DND-41 (cell line): ENCODE measurements around the gene FOXRED2.

ENCODE experiments used
- ATAC-seq: fragments of 200-7000 bp; cut with Tn5 transposase; 3 replicates; pipeline ENCODE4 v1.9.1; 2021; ENCODE audit warnings: low read depth; ENCODE audit not compliant: insufficient read depth
- DNase-seq: peaks from one replicate; pipeline ENCODE4 v3.0.0-alpha.2; 2020
- H2AFZ ChIP-seq: 2 replicates; pipeline ENCODE4 v1.6.0; 2012; ENCODE audit warnings: low read depth, low read length
- H3K27ac ChIP-seq: 2 replicates; pipeline ENCODE4 v1.5.1; 2012; ENCODE audit warnings: low read length, inconsistent platforms
- H3K27me3 ChIP-seq: fragments of 200-600 bp; sonication (generic); 2 replicates; pipeline ENCODE4 v1.6.0; 2012; ENCODE audit warnings: low read length, mild to moderate bottlenecking, inconsistent platforms; ENCODE audit not compliant: insufficient read depth, poor library complexity
- H3K36me3 ChIP-seq: 2 replicates; pipeline ENCODE4 v1.5.1; 2012; ENCODE audit warnings: low read length, inconsistent platforms; ENCODE audit not compliant: insufficient read depth
- H3K4me1 ChIP-seq: 2 replicates; pipeline ENCODE4 v1.5.1; 2012; ENCODE audit warnings: mild to moderate bottlenecking, low read length; ENCODE audit not compliant: insufficient read depth
- H3K4me2 ChIP-seq: 2 replicates; pipeline ENCODE4 v1.6.0; 2012; ENCODE audit warnings: mild to moderate bottlenecking, moderate library complexity, low read length, inconsistent platforms; ENCODE audit not compliant: insufficient read depth
- H3K4me3 ChIP-seq, 2 experiments: fragments of 200-600 bp in 1 of 2; shearing (Covaris generic) in 1 of 2; 2 replicates each; pipeline ENCODE4 v1.5.1; 2012 to 2016; ENCODE audit warnings: inconsistent platforms in 2 of 2, low read length in 2 of 2, mild to moderate bottlenecking in 2 of 2, low read depth in 1 of 2, moderate library complexity in 1 of 2
- H3K79me2 ChIP-seq: 2 replicates; pipeline ENCODE4 v1.6.0; 2012; ENCODE audit warnings: low read length, inconsistent platforms; ENCODE audit not compliant: insufficient read depth
- H3K9ac ChIP-seq: 2 replicates; pipeline ENCODE4 v1.6.0; 2012; ENCODE audit warnings: low read depth, mild to moderate bottlenecking, inconsistent platforms, low read length, moderate library complexity
- H3K9me3 ChIP-seq: 2 replicates; pipeline ENCODE4 v1.5.1; 2012; ENCODE audit warnings: low read length, moderate library complexity, mild to moderate bottlenecking, inconsistent platforms; ENCODE audit not compliant: insufficient read depth, severe bottlenecking
- H4K20me1 ChIP-seq: 2 replicates; pipeline ENCODE4 v1.6.0; 2012; ENCODE audit warnings: low read length; ENCODE audit not compliant: insufficient read depth
- CTCF ChIP-seq: IDR thresholded peaks from 2 replicates; pipeline ENCODE4 v1.5.1; 2012; ENCODE audit warnings: borderline replicate concordance, low read length, moderate library complexity, mild to moderate bottlenecking; ENCODE audit not compliant: poor library complexity, severe bottlenecking; ENCODE audit errors: extremely low read depth
- EZH2 ChIP-seq: IDR thresholded peaks from 3 replicates; pipeline ENCODE4 v1.6.1; 2012; ENCODE audit warnings: borderline replicate concordance, low read depth, mild to moderate bottlenecking, moderate library complexity, low read length, inconsistent platforms; ENCODE audit not compliant: severe bottlenecking

FOXRED2 gene

GRCh38 chr22:36445158-36445668 lies 61.6 kb downstream of the FOXRED2 start:
- Histone ChIP-seq H3K9ac (no peak overlapping the region), H3K9me3 (no peaks in the 10 kb centered on the region), H3K79me2 (no peaks in the 10 kb centered on the region), H3K27ac (no peak overlapping the region), H3K4me3 (no peak overlapping the region), H3K4me1 (no peaks in the 10 kb centered on the region), H4K20me1 (no peaks in the 10 kb centered on the region), H3K27me3 (no peaks in the 10 kb centered on the region), H2AFZ (no peak overlapping the region), H3K4me2 (no peak overlapping the region), H3K36me3 (no peaks in the 10 kb centered on the region)
- DNase-seq, result no peak
- no peak for ATAC-seq
- TF ChIP-seq CTCF (no peak), EZH2 (no peak)

- no peaks in the 10 kb centered on the region for H3K79me2 ChIP-seq
- H3K27ac ChIP-seq, result no peak overlapping the region
- no peaks in the 10 kb centered on the region for H3K27me3 ChIP-seq
- H3K9me3 ChIP-seq, result no peaks in the 10 kb centered on the region
- H3K4me3 ChIP-seq, result no peak overlapping the region
- H2AFZ ChIP-seq, result no peak overlapping the region
- H3K9ac ChIP-seq, result no peak overlapping the region
- TF ChIP-seq EZH2 (no peak), CTCF (no peak)
- H3K36me3 ChIP-seq, result no peaks in the 10 kb centered on the region
- no peak overlapping the region for H3K4me2 ChIP-seq
- peak; percentile 60; the same call in 2 of the 3 replicates for ATAC-seq
- no peaks in the 10 kb centered on the region for H3K4me1 ChIP-seq
- no peaks in the 10 kb centered on the region for H4K20me1 ChIP-seq
- DNase-seq, result peak; percentile 49
Observed at GRCh38 chr22:36443198-36443770, 63.6 kb downstream of the FOXRED2 start.

- no peak overlapping the region for H3K9ac ChIP-seq
- H3K4me2 ChIP-seq, result no peak overlapping the region
- H2AFZ ChIP-seq, result no peak overlapping the region
- no peak for DNase-seq
- no peaks in the 10 kb centered on the region for H3K27me3 ChIP-seq
- no peaks in the 10 kb centered on the region for H3K9me3 ChIP-seq
- no peak for TF ChIP-seq EZH2
- no peak for TF ChIP-seq CTCF
- H3K4me3 ChIP-seq, result no peak overlapping the region
- no peak for ATAC-seq
- H4K20me1 ChIP-seq, result no peaks in the 10 kb centered on the region
- no peaks in the 10 kb centered on the region for H3K36me3 ChIP-seq
- no peaks in the 10 kb centered on the region for H3K4me1 ChIP-seq
- no peak overlapping the region for H3K27ac ChIP-seq
- H3K79me2 ChIP-seq, result no peaks in the 10 kb centered on the region
Observed at GRCh38 chr22:36442506-36443197, 64.2 kb downstream of the FOXRED2 start.
